Large intestine (tissue), 3 donors: ENCODE data around the gene CLIC4. TPM values are rescaled to one million over a fixed set of nuclear protein-coding genes. Genes with fewer than 3 reads are reported as not detected.
"Not testable (repeated sequence)": the region's sequence is repeated elsewhere in the genome, so short reads cannot be mapped to it uniquely, and the experiment has no call there.

Source experiments
- DNase-seq, 2 donors: peaks; one replicate each; pipeline versions ENCODE4 v3.0.0 to v3.0.0-alpha.2; 2013
- H3K27ac ChIP-seq: one replicate; pipeline ENCODE4 v1.5.1; 2013; ENCODE audit warnings: low read length
- H3K27me3 ChIP-seq: 2 replicates; pipeline ENCODE4 v1.6.1; 2013; ENCODE audit warnings: low read length; ENCODE audit not compliant: control insufficient read depth, insufficient read depth
- H3K36me3 ChIP-seq: 2 replicates; pipeline ENCODE4 v1.6.1; 2013; ENCODE audit warnings: low read length; ENCODE audit not compliant: control insufficient read depth, insufficient read depth
- H3K4me1 ChIP-seq: one replicate; pipeline ENCODE4 v1.6.1; 2013; ENCODE audit warnings: low read length; ENCODE audit not compliant: control insufficient read depth, insufficient read depth
- H3K4me3 ChIP-seq: one replicate; pipeline ENCODE4 v1.5.1; 2013; ENCODE audit warnings: low read length
- H3K9me3 ChIP-seq: one replicate; pipeline ENCODE4 v1.6.1; 2013; ENCODE audit warnings: mild to moderate bottlenecking, low read depth, low read length, moderate library complexity; ENCODE audit not compliant: control insufficient read depth
- WGBS: methylation state at CpG from one replicate; pipeline ENCODE4 v1.1.5; 2013; ENCODE audit warnings: low lambda C conversion rate; ENCODE audit not compliant: insufficient coverage; 5-methylcytosine and 5-hydroxymethylcytosine counted together
- polyA plus RNA-seq: library from polyadenylated mRNA; unstranded; fragments of 120-200 nt; gene quantifications from one replicate; pipeline ENCODE4 v1.2.1, GENCODE V29; 2013

CLIC4 gene
- polyA plus RNA-seq, 1 donor = 70.3 TPM

GRCh38 chr1:24878045-24878444 is 132.8 kb downstream of the CLIC4 start:
- Histone ChIP-seq H3K36me3 (no peaks in the 10 kb centered on the region), H3K27me3 (no peaks in the 10 kb centered on the region), H3K4me1 (peaks cover 7% of the 10 kb centered on the region), H3K4me3 (no peak overlapping the region), H3K9me3 (no peaks in the 10 kb centered on the region), H3K27ac (no peak overlapping the region)
- no peak for DNase-seq
- 92% methylated on average over 2 of the region's 6 CpGs for WGBS

GRCh38 chr1:24878775-24879742 is 133.8 kb downstream of the CLIC4 start:
- H3K4me1 ChIP-seq = peaks cover 7% of the 10 kb centered on the region
- H3K27me3 ChIP-seq = no peaks in the 10 kb centered on the region
- DNase-seq = peak in 1 of 2 donors; percentile 52
- H3K27ac ChIP-seq = no peak overlapping the region
- no peaks in the 10 kb centered on the region for H3K36me3 ChIP-seq
- no peaks in the 10 kb centered on the region for H3K9me3 ChIP-seq
- WGBS = 80% methylated on average over 1 of the region's 7 CpGs
- H3K4me3 ChIP-seq = no peak overlapping the region

GRCh38 chr1:24881034-24881433 is 135.8 kb downstream of the CLIC4 start:
- H3K27ac ChIP-seq = no peak overlapping the region
- no peaks in the 10 kb centered on the region for H3K27me3 ChIP-seq
- peaks cover 7% of the 10 kb centered on the region for H3K4me1 ChIP-seq
- no peak for DNase-seq
- no peaks in the 10 kb centered on the region for H3K9me3 ChIP-seq
- H3K36me3 ChIP-seq = no peaks in the 10 kb centered on the region
- no CpG with 5 or more reads among the region's 1 CpG for WGBS
- no peak overlapping the region for H3K4me3 ChIP-seq

GRCh38 chr1:24884751-24885150 is 139.5 kb downstream of the CLIC4 start:
- Histone ChIP-seq H3K4me3 (no peak overlapping the region), H3K36me3 (no peaks in the 10 kb centered on the region), H3K4me1 (peaks cover 7% of the 10 kb centered on the region), H3K9me3 (no peaks in the 10 kb centered on the region), H3K27me3 (no peaks in the 10 kb centered on the region), H3K27ac (no peak overlapping the region)
- no peak for DNase-seq

GRCh38 chr1:24886241-24886640 is 141.0 kb downstream of the CLIC4 start:
- no peaks in the 10 kb centered on the region for H3K27me3 ChIP-seq
- no peak for DNase-seq
- H3K4me3 ChIP-seq = no peak overlapping the region
- peaks cover 20% of the 10 kb centered on the region for H3K4me1 ChIP-seq
- no peak overlapping the region for H3K27ac ChIP-seq
- no CpG with 5 or more reads among the region's 1 CpG for WGBS
- H3K9me3 ChIP-seq = no peaks in the 10 kb centered on the region
- no peaks in the 10 kb centered on the region for H3K36me3 ChIP-seq

- Histone ChIP-seq H3K27ac (no peak overlapping the region), H3K36me3 (no peaks in the 10 kb centered on the region), H3K4me3 (no peak overlapping the region), H3K4me1 (peaks cover 30% of the 10 kb centered on the region), H3K27me3 (no peaks in the 10 kb centered on the region), H3K9me3 (peaks cover 6% of the 10 kb centered on the region)
- no peak for DNase-seq
- WGBS = 100% methylated on average over 1 of the region's 9 CpGs
These were observed 143.1 kb downstream of the CLIC4 start for GRCh38 chr1:24888061-24888970.

GRCh38 chr1:24888971-24889676 is 143.9 kb downstream of the CLIC4 start:
- no peak overlapping the region for H3K4me3 ChIP-seq
- H3K27me3 ChIP-seq = no peaks in the 10 kb centered on the region
- H3K9me3 ChIP-seq = peaks cover 6% of the 10 kb centered on the region
- H3K4me1 ChIP-seq = peaks cover 34% of the 10 kb centered on the region
- H3K27ac ChIP-seq = peak overlapping the region; percentile 32
- no peaks in the 10 kb centered on the region for H3K36me3 ChIP-seq
- WGBS = 100% methylated on average over 1 of the region's 4 CpGs
- DNase-seq = peak; percentile 54 to 68

- peaks cover 34% of the 10 kb centered on the region for H3K4me1 ChIP-seq
- peaks cover 6% of the 10 kb centered on the region for H3K9me3 ChIP-seq
- peak in 1 of 2 donors; percentile 40 for DNase-seq
- WGBS = no CpG with 5 or more reads among the region's 2 CpGs
- H3K27me3 ChIP-seq = no peaks in the 10 kb centered on the region
- peak overlapping the region; percentile 21 for H3K27ac ChIP-seq
- H3K4me3 ChIP-seq = no peak overlapping the region
- H3K36me3 ChIP-seq = no peaks in the 10 kb centered on the region
These were observed 145.6 kb downstream of the CLIC4 start for GRCh38 chr1:24890887-24891286.

- H3K4me3 ChIP-seq, H3K27me3 ChIP-seq, H3K9me3 ChIP-seq, H3K36me3 ChIP-seq: not testable (repeated sequence)
- peaks cover 34% of the 10 kb centered on the region for H3K4me1 ChIP-seq
- DNase-seq = peak in 1 of 2 donors; percentile 64
- no CpG with 5 or more reads among the region's 1 CpG for whole genome bisulfite sequencing
- H3K27ac ChIP-seq = peak overlapping the region; percentile 21
These were observed 146.1 kb downstream of the CLIC4 start for GRCh38 chr1:24891367-24891766.
